Lower lobe of right lung (tissue), 2 donors: Measurements from ENCODE around the gene BGN. TPM values are rescaled to one million over a fixed set of nuclear protein-coding genes. Genes with fewer than 3 reads are reported as not detected.

ENCODE experiments used
- ATAC-seq, 2 donors: fragments of 200-7000 bp; cut with Tn5 transposase; one replicate each; pipeline ENCODE4 v1.9.1; 2020 to 2022; ENCODE audit warnings: mild to moderate bottlenecking in 2 of 2, moderate library complexity in 2 of 2
- DNase-seq: peaks from one replicate; pipeline ENCODE4 v3.0.0-alpha.2; 2020
- H3K27ac ChIP-seq: fragments of 200-600 bp; one replicate; pipeline ENCODE4 v1.8.0; 2022
- H3K27me3 ChIP-seq: fragments of 200-600 bp; one replicate; pipeline ENCODE4 v1.8.0; 2022; ENCODE audit warnings: low read depth
- H3K36me3 ChIP-seq: fragments of 200-600 bp; one replicate; pipeline ENCODE4 v1.8.0; 2022; ENCODE audit warnings: mild to moderate bottlenecking
- H3K4me1 ChIP-seq: fragments of 200-600 bp; one replicate; pipeline ENCODE4 v1.8.0; 2022
- H3K4me3 ChIP-seq: fragments of 200-600 bp; one replicate; pipeline ENCODE4 v1.8.0; 2022; ENCODE audit warnings: mild to moderate bottlenecking
- H3K9me3 ChIP-seq: fragments of 200-600 bp; one replicate; pipeline ENCODE4 v1.8.0; 2022
- intact Hi-C: fragments of 100-400 bp; cut with DNase I; formaldehyde crosslinking; loops from one replicate; pipeline ENCODE4 v1.11.0; 2022
- total RNA-seq: library from RNA; stranded (reverse); fragmentation: NEBNext Ultra II Directional; extraction: Animal tissue kit (Norgen Biotek cat#: 25700); gene quantifications from one replicate; pipeline ENCODE4 v1.2.1, GENCODE V29; 2021
- TF ChIP-seq, protein P1 (sequence below): fragments of 200-600 bp; IDR thresholded peaks from one replicate; pipeline ENCODE4 v1.8.0; 2022; ENCODE audit warnings: antibody characterized with exemption, mild to moderate bottlenecking
- donor health status: DM: no; HTN: yes; CAD: no; lungs with severe emphysema.

The BGN gene
- total RNA-seq, 1 donor from 2014 or later, result 157 TPM

- TF ChIP-seq, protein P1, sequence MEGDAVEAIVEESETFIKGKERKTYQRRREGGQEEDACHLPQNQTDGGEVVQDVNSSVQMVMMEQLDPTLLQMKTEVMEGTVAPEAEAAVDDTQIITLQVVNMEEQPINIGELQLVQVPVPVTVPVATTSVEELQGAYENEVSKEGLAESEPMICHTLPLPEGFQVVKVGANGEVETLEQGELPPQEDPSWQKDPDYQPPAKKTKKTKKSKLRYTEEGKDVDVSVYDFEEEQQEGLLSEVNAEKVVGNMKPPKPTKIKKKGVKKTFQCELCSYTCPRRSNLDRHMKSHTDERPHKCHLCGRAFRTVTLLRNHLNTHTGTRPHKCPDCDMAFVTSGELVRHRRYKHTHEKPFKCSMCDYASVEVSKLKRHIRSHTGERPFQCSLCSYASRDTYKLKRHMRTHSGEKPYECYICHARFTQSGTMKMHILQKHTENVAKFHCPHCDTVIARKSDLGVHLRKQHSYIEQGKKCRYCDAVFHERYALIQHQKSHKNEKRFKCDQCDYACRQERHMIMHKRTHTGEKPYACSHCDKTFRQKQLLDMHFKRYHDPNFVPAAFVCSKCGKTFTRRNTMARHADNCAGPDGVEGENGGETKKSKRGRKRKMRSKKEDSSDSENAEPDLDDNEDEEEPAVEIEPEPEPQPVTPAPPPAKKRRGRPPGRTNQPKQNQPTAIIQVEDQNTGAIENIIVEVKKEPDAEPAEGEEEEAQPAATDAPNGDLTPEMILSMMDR, result no peak
- no peak overlapping the region for H3K4me3 ChIP-seq
- H3K36me3 ChIP-seq, result no peaks in the 10 kb centered on the region
- no peaks in the 10 kb centered on the region for H3K9me3 ChIP-seq
- H3K27me3 ChIP-seq, result no peaks in the 10 kb centered on the region
- ATAC-seq, result no peak
- intact Hi-C loops, result no loop called here
- peaks cover 4% of the 10 kb centered on the region for H3K4me1 ChIP-seq
- no peak overlapping the region for H3K27ac ChIP-seq
- no peak for DNase-seq
Observed at GRCh38 chrX:153486171-153486570, 8.6 kb upstream of the BGN start.

DNA sequence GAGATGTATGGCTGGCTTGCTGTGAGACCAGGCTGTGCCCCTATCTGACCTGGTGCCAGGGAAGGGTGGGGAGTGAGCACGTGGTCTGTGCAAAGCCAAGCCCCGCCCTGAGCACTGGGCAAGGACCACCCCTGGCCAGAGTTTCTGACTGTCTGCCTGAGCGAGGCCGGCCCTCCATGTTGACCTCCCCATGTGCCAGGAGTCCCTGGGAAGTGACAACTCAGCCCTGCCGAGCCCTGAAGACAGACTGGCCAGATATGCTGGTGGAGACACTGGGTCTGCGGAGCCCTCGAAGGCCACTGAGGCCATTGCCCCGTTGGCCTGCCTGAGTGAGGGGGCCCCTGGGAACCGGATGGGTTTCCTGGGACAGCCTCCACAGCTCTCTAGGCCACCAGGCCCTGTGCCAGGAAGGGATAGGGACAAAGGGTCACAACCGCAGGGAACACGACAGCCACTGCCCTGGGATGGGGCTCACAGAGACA is 7.1 kb upstream of the BGN start:
- DNase-seq (no peak), ATAC-seq (no peak)
- intact Hi-C loops, result no loop called here
- Histone ChIP-seq H3K9me3 (no peaks in the 10 kb centered on the region), H3K4me1 (peaks cover 4% of the 10 kb centered on the region), H3K36me3 (no peaks in the 10 kb centered on the region), H3K27me3 (no peaks in the 10 kb centered on the region), H3K27ac (peak overlapping the region; percentile 68), H3K4me3 (no peak overlapping the region)
- TF ChIP-seq, protein P1, result no peak

- TF ChIP-seq, protein P1, result no peak
- intact Hi-C loops, result no loop called here
- Histone ChIP-seq H3K4me3 (no peak overlapping the region), H3K27ac (peak overlapping the region; percentile 68), H3K27me3 (no peaks in the 10 kb centered on the region), H3K9me3 (no peaks in the 10 kb centered on the region), H3K4me1 (peaks cover 4% of the 10 kb centered on the region), H3K36me3 (no peaks in the 10 kb centered on the region)
- DNase-seq (no peak), ATAC-seq (peak; percentile 21 to 23)
Observed at GRCh38 chrX:153488231-153488914, 6.4 kb upstream of the BGN start.

- DNase-seq, result no peak
- ATAC-seq, result no peak
- H3K27ac ChIP-seq, result no peak overlapping the region
- no peaks in the 10 kb centered on the region for H3K36me3 ChIP-seq
- H3K9me3 ChIP-seq, result no peaks in the 10 kb centered on the region
- no peaks in the 10 kb centered on the region for H3K27me3 ChIP-seq
- intact Hi-C loops, result no loop called here
- peaks cover 4% of the 10 kb centered on the region for H3K4me1 ChIP-seq
- H3K4me3 ChIP-seq, result no peak overlapping the region
- TF ChIP-seq, protein P1, result no peak
Observed at GRCh38 chrX:153490217-153490930, 4.4 kb upstream of the BGN start.

- Histone ChIP-seq H3K4me3 (no peak overlapping the region), H3K9me3 (no peaks in the 10 kb centered on the region), H3K4me1 (peaks cover 4% of the 10 kb centered on the region), H3K27ac (peak overlapping the region; percentile 49), H3K27me3 (no peaks in the 10 kb centered on the region), H3K36me3 (no peaks in the 10 kb centered on the region)
- TF ChIP-seq, protein P1, result no peak
- DNase-seq (no peak), ATAC-seq (no peak)
- intact Hi-C loops, result no loop called here
Observed at GRCh38 chrX:153491351-153491914, 3.3 kb upstream of the BGN start.
